Cardiac fibroblast (primary cell): ENCODE data around the gene VAPA.

ENCODE experiments used
- DNase-seq, 2 donors: peaks; one replicate each; pipeline versions ENCODE4 v3.0.0 to v3.0.0-alpha.2; 2010; ENCODE audit warnings: low read depth in 2 of 2
- H3K4me3 ChIP-seq, 2 donors: replicated peaks in 1 of 2; 1 replicate in 1 of 2; 2 replicates in 1 of 2; pipeline ENCODE4 v1.5.1; 2011; ENCODE audit warnings: low read depth in 2 of 2, low read length in 2 of 2, mild to moderate bottlenecking in 2 of 2, moderate library complexity in 1 of 2
- TF ChIP-seq, protein P1 (sequence below): IDR thresholded peaks from one replicate; pipeline ENCODE4 v1.5.1; 2011; ENCODE audit warnings: low read depth, mild to moderate bottlenecking, low read length, inconsistent platforms

VAPA gene

DNA sequence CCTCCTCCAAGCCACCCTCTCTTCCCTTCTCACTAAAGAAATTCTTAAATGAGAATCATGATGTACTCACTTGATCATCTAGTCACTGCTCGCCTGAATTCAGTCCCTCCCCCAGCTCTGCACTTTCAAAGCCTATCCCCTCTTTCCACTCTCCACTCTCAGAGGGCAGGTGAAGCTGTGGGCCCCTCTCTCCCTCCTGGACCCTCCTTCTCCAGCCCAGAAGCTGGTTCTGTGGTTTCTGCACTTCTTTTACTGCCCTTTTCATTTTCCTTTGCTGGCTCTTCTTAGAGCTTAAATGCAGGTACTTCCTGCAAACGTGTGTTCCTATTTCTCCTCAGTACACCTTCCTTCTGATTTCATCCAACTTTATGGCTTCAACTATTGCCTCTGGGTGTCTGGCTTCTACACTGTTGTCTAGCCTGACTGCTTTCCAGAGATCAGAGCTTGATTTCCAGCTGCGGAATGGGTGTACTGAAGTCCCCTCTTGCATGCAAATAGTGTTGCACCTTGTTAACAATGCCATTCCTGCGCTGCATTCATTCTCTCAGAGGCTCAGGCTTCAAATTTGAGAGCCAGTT, 43.3 kb upstream of the VAPA start:
- H3K4me3 ChIP-seq, result no peak overlapping the region
- TF ChIP-seq, protein P1, sequence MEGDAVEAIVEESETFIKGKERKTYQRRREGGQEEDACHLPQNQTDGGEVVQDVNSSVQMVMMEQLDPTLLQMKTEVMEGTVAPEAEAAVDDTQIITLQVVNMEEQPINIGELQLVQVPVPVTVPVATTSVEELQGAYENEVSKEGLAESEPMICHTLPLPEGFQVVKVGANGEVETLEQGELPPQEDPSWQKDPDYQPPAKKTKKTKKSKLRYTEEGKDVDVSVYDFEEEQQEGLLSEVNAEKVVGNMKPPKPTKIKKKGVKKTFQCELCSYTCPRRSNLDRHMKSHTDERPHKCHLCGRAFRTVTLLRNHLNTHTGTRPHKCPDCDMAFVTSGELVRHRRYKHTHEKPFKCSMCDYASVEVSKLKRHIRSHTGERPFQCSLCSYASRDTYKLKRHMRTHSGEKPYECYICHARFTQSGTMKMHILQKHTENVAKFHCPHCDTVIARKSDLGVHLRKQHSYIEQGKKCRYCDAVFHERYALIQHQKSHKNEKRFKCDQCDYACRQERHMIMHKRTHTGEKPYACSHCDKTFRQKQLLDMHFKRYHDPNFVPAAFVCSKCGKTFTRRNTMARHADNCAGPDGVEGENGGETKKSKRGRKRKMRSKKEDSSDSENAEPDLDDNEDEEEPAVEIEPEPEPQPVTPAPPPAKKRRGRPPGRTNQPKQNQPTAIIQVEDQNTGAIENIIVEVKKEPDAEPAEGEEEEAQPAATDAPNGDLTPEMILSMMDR, result no peak
- no peak for DNase-seq

DNA sequence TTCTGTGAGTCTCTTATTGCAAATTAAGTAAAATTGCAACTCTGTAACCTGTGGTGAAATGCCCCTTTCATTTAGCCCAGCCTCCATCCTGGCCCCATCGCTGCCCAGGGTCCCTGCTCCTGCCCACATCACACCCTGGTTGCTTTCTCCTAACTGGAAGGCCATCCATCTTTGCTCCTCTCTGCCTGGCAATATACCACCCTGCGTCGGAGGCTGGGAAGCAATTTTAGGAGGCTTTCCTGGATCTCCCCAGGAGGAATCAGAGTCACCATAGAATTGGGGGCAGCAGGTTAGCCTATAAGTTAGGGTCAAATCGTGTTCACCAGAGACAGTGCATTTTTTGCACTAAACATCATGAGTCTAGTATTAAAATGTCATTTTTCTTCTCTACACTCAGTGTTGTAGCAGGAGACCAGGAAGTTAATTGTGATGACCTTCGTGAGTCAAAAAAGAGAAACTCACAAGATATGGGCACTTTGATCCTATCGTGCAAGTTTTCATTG, 42.5 kb upstream of the VAPA start:
- no peak for DNase-seq
- H3K4me3 ChIP-seq, result no peak overlapping the region
- TF ChIP-seq, protein P1, result no peak

DNA sequence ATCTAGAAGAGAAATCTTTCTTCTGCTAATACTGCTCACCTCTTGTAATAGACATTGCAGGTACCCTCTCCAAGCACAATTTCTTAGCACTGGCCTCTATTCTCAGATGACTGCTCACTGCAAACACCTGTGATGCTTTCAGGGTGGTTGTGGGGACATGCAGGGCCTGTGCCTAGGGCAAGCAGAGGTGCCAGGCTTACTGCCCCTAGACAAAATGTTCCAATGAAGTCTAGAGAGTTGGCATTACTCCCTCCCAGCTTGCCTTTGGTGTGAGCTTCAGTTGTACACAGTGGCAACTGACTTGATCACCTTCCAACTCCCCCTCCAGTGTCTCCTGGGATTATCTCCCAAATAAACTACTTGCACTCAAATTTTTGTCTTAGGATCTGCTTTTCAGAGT, 41.0 kb upstream of the VAPA start:
- TF ChIP-seq, protein P1, result no peak
- no peak overlapping the region for H3K4me3 ChIP-seq
- DNase-seq, result no peak

DNA sequence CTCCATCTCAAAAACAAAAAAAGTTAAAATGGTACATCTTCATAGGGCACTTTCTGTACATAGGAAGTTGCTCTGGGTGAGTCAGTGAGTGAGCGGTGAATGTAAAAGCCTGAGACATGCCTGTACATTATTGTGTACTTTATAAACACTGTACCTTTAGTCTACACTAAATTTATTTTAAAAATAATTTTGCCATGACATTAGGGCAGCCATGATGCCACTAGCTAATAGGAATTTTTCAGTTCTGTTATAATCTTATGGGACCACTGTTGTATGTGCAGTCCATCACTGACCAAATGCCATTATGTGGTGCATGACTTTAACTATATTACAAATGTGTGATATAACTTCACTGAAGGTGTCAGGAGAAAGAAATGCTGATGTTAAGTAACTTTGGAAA, 39.1 kb upstream of the VAPA start:
- H3K4me3 ChIP-seq, result no peak overlapping the region
- peak in 1 of 2 donors; percentile 58 for DNase-seq
- TF ChIP-seq, protein P1, result no peak

DNA sequence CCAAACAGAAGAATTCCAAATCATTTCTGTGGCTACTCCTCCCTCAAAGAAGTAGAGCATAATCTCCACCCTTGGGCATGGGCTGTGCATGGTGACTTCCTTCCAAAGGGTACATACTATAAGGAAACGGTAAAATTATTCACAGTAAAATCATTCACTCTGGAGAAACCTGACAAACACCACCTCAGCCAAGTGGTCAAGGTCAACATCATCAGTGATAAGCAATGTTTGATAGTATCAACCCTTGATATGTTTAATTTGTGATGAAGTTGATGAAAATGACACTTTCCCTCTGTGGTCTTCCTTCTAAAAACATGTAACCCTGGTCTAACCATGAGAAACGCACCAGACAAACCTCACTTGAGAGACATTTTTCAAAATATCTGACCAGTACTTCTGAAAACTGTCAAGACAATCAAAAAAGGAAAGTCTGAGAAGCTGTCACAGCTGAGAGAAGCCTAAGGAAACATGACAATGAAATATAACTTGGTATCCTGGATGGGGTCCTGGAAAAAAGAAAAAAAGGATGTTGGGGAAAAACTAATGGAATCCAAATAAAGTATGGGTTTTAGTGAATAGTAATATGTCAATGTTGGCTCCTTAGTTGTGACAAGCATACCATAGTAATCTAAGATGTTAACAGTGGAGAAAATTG, 37.5 kb upstream of the VAPA start:
- DNase-seq, result no peak

DNA sequence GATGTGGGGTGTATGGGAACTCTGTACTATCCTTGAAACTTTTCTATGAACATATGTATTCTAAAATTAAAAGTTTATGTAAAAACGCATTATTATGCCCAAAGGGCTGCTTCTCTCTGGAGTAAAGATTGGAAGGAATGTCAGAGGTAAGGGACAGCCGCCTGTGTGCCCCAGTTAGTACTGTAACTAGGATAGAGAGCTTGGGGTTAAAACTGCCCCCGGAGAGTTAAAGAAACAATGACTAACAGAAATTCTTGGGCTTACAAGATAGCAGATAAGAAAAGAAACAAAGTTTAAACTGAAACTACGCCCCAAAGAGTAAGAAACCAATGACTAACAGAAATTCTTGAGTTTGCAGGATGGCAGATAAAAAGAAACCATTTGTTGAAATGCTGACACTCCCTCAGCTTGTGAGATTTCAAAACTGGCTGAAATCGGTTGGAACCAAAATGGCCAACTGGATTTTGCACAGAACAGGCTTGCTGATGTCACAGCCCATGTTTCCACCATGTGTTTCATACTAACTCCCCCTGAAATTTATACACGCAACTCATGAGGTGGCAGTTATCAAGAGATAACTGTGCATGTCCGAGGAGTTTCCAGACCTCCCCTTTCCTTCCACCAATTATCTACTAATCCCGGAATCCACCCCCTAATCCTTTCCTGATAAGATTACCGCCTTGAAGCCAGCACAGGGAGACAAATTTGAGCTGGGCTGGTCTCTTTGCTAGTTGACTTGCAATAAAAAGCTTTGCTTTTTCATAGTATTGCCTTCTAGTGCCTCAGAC, 36.8 kb upstream of the VAPA start:
- peak; percentile 92 to 98 for DNase-seq
- TF ChIP-seq, protein P1, result no peak
- H3K4me3 ChIP-seq, result peak overlapping the region; percentile 15 to 44

More for the DNA sequence above, 37.5 kb upstream of the VAPA start:
- no peak overlapping the region for H3K4me3 ChIP-seq
- TF ChIP-seq, protein P1, result no peak
